HuH-7 (cell line): ENCODE measurements around the gene CDC73.
A peak's percentile ranks its signal among the peaks of the same experiment; 100 is the strongest.

Experiments used
- DNase-seq: peaks from one replicate; pipeline ENCODE4 v3.0.0; 2011; ENCODE audit warnings: low spot score

CDC73 gene

DNA sequence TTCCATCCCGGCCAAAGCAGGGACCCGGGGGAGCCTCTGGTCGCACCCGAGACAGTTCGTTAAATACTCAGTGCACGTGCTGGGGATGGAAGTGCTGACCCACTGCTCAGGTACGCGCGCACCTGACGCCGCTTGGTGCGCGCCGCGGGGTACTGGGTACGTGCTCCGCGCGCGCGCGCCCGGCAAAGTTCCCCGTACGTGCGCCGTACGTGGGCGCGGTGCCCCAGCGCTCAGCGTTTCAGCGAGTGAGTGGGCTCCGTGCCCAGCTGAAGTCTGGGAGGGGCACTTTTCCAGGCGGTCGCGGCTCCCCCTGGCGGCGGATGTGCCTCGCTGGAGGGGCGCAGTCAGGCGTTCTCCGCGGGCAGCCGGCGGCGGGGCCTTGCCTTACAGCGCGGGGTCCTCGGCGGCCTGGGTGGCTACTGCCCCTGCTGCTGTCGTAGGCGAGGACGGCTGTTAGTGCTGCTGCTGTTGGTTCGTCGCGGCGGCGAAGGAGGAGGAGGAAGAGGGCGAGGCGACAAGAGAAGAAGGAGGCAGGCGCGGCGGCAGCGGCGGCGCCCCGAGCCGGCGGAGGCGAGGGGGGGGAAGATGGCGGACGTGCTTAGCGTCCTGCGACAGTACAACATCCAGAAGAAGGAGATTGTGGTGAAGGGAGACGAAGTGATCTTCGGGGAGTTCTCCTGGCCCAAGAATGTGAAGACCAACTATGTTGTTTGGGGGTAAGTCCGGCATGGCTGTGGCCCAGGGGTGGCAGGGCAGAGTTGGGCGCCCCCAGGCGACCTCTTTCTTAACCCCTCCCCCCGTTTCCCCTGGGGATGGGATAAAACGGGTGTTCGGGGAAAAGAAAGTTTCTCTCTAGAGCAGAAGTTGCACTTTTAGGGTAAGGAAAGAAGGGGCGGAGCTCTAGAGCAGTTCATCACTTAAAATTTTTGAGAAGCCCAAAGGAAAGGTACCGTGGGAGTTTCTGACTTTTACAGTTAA, at the start of gene CDC73:
Gene CDC73, plus strand, starts transcription at position 416 of the 978 bp plus-strand sequence. Its CDS starts 170 bp downstream, at position 586.
- peak; percentile 82 for DNase-seq

DNA sequence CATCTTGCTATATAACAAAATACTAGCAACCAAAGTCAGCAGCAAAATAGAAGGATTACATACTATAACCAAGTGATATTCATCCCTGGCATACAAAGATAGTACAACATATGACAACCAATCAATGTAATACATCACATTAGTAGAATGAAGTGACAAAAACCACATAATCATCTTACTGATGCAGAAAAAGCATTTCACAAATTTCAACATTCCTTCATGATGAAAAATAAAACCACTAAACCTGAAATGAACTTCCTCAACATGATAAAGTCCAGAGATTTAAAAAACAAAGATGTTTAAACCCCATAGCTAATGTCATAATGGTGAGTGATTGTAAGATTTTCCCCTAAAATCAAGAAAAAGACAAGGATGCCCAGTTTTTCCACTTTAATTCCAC, 43.8 kb upstream of the CDC73 start:
- DNase-seq = no peak

DNA sequence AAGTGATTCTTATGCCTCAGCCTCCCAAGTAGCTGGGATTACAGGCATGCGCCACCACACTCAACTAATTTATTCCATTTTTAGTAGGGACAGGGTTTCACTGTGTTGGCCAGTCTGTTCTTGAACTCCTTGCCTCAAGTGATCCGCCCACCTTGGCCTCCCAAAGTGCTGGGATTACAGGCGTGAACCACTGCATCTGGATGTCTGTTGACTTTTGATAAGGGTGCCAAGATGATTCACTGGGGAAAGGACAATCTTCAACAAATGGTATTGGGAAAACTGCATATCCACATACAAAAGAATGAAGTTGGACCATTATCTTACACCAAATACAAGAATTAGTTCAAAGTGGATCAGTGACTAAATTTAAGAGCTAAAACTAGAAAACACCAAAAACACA, 42.6 kb upstream of the CDC73 start:
- DNase-seq = no peak

DNA sequence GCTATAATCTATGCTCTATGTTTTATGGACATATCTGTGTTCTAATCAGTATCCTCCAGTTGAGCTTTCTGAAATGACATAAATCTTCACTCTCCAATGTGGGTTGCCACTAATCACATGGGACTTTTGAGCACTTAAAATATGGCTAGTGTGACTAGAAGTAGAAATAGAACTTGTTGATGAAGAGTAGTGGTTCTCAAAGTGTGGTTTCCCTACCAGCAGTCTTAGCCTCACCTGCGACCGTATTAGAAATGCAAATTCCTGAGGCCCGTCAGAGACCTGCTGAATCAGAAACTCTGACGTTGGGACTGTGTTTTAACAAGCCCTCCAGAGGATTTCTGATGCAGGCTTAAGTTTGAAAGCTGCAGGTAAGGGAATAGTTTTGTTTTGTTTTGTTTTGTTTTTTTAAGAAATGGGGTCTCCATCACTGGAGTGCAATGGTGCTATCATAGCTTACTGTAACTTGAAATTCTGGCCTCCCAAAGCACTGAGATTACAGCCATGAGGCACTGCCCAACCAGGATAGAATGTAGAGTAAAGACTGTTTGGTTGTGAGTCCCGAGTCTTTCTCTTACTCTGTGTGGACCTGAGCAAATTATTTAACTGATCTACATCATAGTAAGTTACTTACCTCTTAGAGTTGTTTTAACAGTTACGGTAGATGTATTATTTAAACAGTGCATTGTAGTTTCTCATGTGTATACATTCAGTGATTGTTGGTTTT, 38.3 kb upstream of the CDC73 start:
- DNase-seq = no peak

DNA sequence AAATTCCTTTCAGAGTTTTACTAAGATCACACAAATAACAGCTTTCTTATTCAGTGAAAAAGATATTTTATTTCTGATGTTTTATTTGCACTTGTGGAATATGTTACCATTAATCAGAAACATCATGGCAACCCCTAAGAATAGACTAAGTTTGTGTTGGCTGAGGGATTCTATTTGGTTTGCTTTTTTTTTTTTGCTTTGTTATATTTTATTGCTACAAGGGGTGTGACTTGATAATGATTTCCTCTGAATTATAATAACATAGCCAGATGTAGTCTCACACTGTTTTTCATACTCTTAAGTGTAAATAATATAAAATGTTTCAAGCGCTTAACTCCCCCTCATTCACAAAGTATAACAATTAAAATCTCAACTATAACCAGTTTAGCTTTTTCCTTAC, 36.6 kb upstream of the CDC73 start:
- DNase-seq = no peak

DNA sequence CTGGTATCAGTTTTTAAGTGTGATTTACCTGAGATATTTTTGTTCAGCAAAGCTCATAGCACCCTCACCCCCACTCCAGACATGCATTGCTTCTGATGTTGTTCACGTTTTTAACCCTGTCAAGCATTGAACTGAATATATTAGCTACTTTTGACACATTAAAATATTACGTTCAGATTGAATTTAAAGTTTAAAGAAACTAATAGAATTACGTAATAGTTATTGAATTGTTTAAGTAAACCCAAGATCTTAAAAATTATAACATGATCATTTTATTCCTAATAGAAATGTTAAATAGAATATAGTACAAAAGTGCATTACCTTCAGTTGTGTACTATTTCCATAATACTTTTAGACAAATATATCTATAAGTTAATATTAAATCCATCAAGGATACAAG, 35.5 kb upstream of the CDC73 start:
- no peak for DNase-seq

- DNase-seq = no peak
Observed at GRCh38 chr1:193087893-193088292, 33.9 kb upstream of the CDC73 start.

GRCh38 chr1:193090865-193091264, 31.0 kb upstream of the CDC73 start:
- DNase-seq = no peak

GRCh38 chr1:193094112-193094511, 27.7 kb upstream of the CDC73 start:
- no peak for DNase-seq

DNA sequence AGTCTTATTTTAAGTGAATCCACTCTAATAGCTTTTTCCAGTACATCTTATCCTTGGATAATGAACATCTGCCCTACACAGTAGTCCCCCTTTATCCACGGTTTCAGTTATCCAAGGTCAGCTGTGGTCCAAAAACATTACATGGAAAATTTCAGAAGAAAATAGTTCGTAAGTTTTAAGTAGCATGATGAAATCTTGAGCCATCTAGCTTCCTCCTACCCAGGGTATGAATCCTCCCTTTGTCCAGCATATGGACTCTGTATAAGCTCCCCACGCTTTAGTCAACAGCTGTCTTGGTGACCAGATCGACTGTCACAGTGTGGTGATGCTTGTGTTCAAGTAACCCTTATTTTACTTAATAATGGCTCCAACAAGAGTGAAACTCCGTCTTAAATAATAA, 19.2 kb upstream of the CDC73 start:
- no peak for DNase-seq

GRCh38 chr1:193103759-193104501, 17.9 kb upstream of the CDC73 start:
- DNase-seq = no peak

- DNase-seq = peak; percentile 32
Observed at GRCh38 chr1:193104502-193104906, 17.3 kb upstream of the CDC73 start.

DNA sequence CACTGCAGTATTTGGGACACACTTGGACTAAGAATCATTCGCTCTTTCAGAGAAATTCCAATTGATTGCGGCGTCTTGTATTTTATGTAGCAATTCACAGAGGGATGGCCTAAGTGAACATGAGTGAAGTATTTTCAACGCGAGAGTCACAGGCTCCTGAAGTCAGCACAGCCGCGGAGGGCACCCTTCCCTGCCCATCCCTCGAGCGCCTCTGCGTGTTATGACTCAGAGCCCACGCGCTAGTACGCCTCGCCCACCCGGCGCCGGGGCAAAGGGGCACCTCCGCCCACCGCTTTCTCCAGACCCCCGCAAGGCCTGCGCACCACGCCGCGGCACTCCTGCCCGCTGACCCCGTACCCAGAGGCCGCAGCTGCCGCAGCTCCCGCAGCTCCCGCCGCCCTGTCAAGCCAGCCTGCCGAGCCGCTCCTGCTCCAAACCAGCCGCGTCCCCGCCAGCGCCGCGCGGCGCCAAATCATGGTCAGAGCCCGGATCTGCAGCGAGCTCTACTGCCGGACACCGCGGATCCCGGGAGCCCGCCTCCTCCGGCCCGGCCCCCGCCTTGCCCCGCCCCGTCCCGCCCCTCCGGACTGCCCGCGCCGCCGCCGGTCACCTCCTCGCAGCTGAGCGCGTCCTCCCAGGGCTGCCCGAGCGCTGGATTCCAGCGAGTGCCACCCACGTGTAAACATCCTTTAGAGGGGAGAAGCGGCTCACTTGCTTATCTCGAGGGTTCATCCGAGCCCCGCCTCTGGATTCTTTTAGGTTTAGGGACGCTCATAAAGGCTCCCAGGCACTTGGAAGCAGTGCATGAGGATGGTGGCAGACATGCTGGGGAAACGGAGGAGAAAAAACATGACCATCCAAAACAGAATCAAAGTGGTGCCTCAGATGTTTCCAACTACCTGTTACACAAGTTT, 16.7 kb upstream of the CDC73 start, which contains the start of gene GLRX2:
Gene GLRX2, minus strand, starts transcription at position 508 of the 914 bp plus-strand sequence. Its CDS starts 32 bp downstream, at position 476.
- peak; percentile 76 for DNase-seq

DNA sequence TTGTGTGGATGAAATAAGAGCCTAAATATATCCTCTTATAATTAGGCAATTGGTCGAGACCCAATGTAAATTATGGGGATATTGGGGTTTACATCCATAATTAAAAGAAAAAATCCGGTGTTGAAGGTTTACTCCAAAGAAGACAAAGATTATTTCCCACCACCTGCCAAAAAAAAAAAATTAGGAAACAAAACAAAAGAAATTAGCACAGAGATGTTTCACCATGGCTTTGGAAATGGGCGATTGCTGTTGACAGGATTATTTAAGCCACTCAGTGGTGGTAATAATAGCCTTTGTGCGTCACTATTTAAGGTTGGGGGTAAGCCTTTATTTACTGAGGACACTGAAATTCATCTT, 16.0 kb upstream of the CDC73 start:
- DNase-seq = no peak

GRCh38 chr1:193108471-193108870, 13.4 kb upstream of the CDC73 start:
- no peak for DNase-seq

DNA sequence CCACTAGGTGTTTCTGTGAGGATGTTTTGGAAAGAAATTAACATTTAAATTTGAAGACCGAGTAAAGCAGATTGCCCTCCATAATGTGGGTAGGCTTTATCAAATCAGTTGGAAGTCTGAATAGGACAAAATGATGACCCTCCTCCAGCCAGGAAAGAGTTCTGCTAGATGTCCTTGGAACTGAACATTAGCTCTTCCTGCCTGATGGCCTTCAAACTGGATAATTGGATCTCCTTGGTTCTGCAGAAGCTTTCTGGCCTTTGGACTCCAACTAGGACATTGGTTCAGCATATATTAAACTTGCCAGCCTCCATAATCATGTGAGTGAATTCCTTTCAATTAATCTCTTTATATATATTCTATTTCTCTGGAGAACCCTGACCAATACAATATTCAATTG, 12.2 kb upstream of the CDC73 start:
- no peak for DNase-seq

- no peak for DNase-seq
Observed at GRCh38 chr1:193110246-193110645, 11.6 kb upstream of the CDC73 start.

DNA sequence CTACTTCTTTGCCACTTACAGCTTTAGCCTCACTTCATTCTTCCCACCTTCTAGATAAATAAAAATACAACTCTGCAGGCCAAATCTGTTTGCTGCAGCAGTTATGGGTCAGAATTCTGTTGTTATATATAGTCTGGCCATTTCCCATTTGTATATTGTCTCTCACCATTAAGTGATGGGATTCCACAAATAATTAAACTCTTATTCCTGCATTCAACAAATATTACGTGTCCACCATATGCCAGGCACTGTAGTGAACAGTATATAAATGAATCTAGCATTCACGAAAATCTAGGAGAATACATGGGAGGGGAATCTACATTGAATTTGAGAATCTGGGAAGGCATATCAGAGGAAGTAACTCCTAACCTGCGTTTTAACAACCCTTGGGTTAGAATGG, 11.0 kb upstream of the CDC73 start:
- DNase-seq = no peak

DNA sequence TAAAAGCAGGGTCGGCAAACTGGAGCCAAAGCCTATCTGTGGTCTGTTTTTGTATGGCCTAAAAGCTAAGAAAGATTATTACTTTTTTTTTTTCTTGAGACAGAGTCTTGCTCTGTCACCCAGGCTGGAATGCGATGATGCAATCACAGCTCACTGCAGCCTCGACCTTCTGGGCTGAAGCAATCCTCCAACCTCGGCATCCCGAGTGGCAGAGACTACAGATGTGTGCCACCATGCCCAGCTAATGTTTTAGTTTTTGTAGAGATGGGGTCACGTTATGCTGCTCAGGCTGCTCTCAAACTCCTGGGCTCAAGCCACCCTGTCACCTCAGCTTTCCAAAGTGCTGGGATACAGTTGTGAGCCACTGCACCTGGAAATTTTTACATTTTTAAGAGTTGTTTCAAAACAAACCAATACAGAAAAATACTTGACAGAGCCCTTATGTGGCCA, 10.2 kb upstream of the CDC73 start:
- DNase-seq = no peak

GRCh38 chr1:193113258-193113991, 8.4 kb upstream of the CDC73 start:
- DNase-seq = no peak

DNA sequence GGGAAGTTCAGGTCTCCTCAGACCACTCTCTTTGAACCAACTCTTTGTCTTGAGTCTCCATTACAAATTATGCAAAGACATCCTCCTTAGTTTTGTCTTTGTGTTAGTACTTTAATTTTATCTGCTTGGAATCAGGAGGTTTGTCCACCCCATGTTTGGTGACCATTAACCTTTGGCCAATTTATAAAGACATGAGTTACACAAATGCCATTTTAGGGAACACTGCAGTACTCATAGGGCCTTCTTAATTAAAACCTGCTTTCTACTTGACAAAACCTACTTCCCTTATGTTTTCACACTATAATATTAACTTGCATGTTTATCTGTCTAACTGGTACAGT, 7.9 kb upstream of the CDC73 start:
- DNase-seq = no peak
